Body of pancreas (tissue), 4 donors: Measurements from ENCODE around the gene COG2.

Source experiments
- CTCF ChIP-seq, 7 experiments: fragments of 450-650 bp in 4 of 7; fragments of 200-600 bp in 3 of 7; sonication (generic) in 3 of 7; IDR thresholded peaks; one replicate each; pipeline ENCODE4 v1.5.1; 2016 to 2019; ENCODE audit warnings: antibody characterized with exemption in 7 of 7
- POLR2A ChIP-seq, 3 donors: fragments of 450-650 bp; IDR thresholded peaks; one replicate each; pipeline ENCODE4 v1.6.1; 2016; ENCODE audit warnings: antibody characterized with exemption in 3 of 3, mild to moderate bottlenecking in 2 of 3

- TF ChIP-seq CTCF (IDR thresholded peaks at IDR 0.05) (no peak), POLR2A (IDR thresholded peaks at IDR 0.05) (no peak)
Measured at GRCh38 chr1:230693777-230694176, 51.5 kb downstream of the COG2 start.
